K562 treated with DMSO at 1 percent for 24 hours (cell line): ENCODE data around the gene CENPVL2. TPM values are rescaled to one million over a fixed set of nuclear protein-coding genes. Genes with fewer than 3 reads are reported as not detected.

Experiments
- total RNA-seq: library from RNA; unstranded; fragments of 300-600 nt; gene quantifications from 2 replicates; pipeline ENCODE4 v1.2.3, GENCODE V29; 2022; ENCODE audit warnings: low read depth; ENCODE audit not compliant: insufficient read depth

Gene CENPVL2
- total RNA-seq: not detected in 2 replicates

GRCh38 chrX:51682720-51683062 lies at the start of gene CENPVL2:
Gene CENPVL2, minus strand, starts transcription at chrX:51682831. Its CDS starts 0 bp downstream, at chrX:51682831.

GRCh38 chrX:51710277-51711164 lies 27.9 kb upstream of the CENPVL2 start, which contains the start of gene CENPVL1:
Gene CENPVL1, plus strand, starts transcription at chrX:51710512. Its CDS starts 0 bp downstream, at chrX:51710512.

Other genes starting within 250 kb of the CENPVL2 start
- 0.21 TPM in 1 of 2 replicates, not detected in the other for gene NUDT11, start 186.2 kb downstream of the CENPVL2 start, total RNA-seq
- gene CENPVL3, start 63.9 kb downstream of the CENPVL2 start, total RNA-seq: not detected in 2 replicates
- not detected in 2 replicates for gene CENPVL1, start 27.7 kb upstream of the CENPVL2 start, total RNA-seq
- 3.6 and 4.0 TPM in 2 replicates for gene GSPT2, start 60.6 kb upstream of the CENPVL2 start, total RNA-seq
- gene MAGED1, start 210.8 kb upstream of the CENPVL2 start, total RNA-seq: 22.3 and 23.9 TPM in 2 replicates